Right kidney (tissue), 1 donor: Measurements from ENCODE around the gene ZNF628.

Source experiments
- DNase-seq: peaks from one replicate; pipeline ENCODE4 v3.0.0-alpha.2; 2016

Gene ZNF628

GRCh38 chr19:55483706-55484592 lies 7.5 kb downstream of the ZNF628 start:
- no peak for DNase-seq

DNA sequence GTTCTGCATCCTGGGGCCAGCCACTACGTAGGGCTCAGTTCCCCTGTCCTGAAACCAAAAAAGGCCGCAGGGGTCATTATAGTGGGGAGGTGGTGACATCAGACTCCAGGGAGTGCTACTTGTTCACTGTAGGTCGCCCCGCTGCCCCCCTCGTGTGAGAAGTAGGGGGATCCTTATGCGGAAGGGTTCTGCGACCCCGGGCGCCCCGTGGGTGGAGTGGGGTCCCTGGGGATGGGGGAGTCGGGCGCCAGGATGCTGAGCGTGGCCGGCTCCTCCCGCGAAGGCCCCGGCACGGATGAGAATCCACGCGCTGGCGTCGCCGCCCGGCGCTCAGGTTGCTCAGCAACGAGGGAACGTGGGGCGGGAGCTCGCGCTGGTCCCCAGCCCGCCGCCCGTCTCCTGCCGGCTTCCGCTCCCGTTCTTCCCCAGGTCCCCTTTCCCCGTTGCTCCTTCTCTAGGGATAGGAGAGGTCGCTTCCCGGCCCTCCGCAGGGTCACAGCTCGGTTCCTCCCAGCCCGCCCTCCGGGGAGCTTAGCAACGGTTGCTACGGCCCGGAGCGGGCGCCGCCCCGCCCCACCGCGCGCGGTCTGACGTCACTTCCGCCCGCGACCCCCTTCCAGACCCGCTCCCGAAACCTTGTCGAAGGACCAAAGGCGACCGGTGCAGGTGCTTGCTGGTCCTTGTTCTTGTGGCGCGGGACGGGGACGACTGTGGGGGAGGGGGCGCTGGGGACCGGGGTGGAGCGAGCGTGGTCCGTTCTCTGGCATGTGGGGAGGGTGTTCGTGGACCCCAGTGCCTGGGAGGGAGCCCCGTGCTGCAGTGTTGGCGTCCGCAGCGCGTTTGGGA lies 8.4 kb downstream of the ZNF628 start, which contains the start of gene NAT14:
Gene NAT14, plus strand, starts transcription at position 596 of the 846 bp plus-strand sequence. CDS start 521 bp downstream, outside the sequence.
- DNase-seq = peak; percentile 89

DNA sequence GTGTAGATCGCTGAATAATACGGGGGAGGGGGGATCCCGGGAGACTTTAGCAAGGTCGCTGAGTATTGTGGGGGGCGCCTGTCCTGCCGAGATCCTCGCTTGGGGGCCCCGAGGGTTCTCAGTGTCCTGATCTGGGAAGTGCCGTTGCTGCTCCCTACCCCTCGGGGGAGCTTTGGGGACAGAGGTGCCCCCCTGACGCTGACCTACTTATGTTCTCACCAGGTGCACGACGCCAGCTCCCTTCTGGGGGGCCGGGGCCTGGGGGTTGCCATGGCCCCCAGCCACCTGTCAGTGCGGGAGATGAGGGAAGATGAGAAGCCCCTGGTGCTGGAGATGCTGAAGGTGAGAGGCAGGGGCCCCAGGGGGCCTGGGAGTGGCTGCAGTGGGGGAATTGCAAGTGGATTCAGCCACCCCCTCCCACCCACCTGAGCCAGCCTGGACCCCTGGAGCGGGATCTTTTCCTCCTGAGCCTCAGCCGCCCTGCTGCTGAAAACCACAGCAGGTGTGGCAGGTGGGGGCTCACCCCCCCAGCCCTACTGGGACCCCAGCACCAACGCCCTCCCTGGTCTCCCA lies 9.1 kb downstream of the ZNF628 start:
- DNase-seq = peak; percentile 64

- DNase-seq = peak; percentile 57
These were observed 9.9 kb downstream of the ZNF628 start for GRCh38 chr19:55486043-55486970.

GRCh38 chr19:55486971-55487923 lies 10.8 kb downstream of the ZNF628 start:
- peak; percentile 61 for DNase-seq

DNA sequence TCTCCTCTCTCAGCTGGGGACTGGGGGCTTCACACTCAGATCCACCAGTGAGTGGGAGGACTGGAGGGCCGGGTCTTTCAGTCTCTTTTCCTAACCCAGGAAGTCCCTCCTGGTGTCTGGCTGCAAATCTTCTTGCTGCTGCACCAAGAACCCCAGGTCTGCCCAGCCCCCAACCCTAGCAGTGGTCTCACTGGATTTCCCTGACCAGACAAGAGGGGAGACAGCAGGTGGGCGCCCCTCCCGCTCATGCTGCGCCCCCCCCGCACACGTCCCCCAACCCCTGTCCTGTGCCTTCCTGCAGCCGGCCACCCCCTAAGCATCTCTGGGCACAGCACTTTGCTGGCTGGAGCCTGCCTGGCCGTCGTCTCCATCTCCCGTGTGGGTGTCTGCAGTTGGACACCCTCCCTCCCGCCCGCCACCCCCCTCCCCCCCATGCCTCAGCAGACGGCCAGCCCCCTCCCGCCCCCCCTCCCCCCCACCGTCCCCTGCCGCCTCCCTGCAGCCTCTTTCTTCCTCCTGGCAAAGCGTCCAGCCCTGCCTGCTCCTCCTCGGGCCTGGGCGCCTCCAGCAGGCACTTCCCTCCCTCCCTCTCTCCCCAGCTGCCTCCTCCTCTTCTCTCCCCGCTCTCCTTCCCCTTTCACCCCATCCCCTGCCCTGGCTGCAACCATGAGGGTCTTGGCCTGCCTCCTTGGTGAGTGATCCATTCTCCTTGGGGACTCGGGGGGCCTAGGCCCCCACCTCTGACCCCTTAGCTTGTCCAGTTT lies 11.7 kb downstream of the ZNF628 start, which contains the start of gene SSC5D:
Gene SSC5D, plus strand, starts transcription at position 513 of the 764 bp plus-strand sequence. Its CDS starts 154 bp downstream, at position 667.
- DNase-seq = peak; percentile 30

DNA sequence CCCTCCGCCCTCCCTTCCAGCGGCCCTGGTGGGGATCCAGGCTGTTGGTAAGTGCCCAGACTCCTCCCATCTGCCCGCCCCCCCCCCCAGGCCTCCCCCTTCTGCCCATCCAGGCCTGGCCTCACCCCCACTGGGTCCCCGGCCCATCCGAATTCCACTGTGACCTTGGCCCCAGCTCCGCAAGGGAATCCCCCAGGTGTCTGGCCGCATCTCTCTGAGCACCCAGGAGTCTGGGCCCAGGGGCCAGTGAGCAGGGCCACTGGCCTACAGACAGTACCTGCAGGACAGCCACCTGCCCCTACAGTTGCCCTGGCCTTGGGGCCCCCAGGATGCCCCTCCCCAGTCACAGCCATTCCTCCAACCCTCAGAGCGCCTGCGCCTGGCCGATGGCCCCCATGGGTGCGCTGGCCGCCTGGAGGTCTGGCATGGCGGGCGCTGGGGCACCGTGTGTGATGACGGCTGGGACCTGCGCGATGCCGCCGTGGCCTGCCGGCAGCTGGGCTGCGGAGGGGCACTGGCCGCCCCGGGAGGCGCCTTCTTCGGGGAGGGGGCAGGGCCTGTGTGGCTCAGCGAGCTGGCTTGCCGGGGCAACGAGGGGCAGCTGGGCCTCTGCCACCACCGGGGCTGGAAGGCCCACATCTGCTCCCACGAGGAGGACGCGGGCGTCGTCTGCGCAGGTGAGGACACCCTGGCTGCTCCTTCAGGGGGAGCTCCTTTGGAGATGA lies 12.7 kb downstream of the ZNF628 start:
- DNase-seq = peak; percentile 33

DNA sequence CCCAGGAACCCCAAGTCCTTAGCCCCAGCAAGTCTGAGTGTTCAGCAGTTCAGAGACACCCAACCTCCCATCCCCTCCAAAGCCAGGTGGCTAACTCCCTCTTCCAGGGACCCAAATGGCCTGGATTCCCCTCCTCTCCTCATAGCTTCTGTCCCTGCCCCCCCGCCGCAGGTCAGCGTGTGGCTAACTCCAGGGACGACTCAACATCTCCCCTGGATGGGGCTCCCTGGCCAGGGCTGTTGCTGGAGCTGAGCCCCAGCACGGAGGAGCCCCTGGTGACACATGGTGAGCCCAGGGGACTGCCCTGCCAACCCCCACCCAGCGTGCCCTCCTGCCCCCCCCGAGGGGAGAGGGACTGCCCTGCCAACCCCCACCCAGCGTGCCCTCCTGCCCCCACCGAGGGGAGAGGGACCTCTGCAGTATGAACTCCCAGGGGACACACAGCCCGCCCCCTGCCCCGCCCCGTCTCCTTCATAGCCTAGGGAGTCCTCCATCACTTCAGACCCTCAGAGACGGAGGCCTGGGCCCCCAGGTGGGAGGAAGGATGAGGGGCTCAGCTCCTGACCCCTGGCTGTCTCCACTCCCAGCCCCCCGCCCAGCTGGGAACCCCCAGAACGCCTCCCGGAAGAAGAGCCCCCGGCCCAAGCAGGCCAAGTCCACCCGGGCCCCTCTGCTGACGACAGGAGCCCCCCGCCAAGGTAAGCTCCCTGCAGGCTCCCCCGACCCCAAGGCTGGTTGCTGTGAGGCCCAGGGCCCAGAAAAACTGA lies 13.5 kb downstream of the ZNF628 start:
- DNase-seq = no peak

DNA sequence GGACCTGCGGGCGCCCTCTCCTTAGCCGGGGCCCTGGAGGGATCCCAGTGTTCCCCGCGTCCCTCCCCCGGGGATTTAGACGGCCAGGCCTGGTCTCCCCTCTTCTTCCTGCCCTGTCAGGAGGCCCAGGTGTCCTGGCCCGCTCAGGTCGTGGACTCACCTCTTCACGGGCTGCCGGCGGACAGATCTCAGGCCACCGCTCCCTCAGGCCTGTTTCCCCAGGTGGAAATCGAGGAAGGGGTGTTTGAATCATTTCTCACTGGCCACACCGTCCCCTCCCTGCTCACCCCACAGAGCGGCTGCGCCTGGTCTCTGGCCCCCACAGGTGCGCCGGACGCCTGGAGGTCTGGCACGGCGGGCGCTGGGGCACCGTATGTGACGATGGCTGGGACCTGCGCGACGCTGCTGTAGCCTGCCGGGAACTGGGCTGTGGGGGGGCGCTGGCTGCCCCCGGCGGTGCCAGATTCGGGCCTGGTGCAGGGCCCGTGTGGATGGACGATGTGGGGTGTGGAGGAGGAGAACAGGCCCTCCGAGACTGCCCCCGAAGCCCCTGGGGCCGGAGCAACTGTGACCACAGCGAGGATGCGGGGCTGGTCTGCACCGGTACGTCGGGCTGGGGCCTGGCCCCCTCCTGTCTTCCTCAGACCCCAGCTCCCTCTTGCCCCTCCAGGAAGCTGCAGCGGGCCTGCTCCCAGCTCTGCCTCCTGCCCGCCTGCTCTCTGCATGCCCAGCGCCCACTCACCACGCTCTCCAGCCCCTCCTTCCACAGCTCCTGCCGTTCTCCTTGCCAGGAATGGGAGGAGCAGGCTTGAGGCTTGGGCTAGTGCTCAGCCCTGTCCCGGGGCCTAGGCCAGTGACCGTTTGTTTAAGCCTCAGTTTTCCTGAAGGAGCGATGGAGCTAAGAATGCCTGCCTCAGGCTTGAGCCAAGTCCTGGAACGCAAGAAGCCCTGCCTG lies 14.3 kb downstream of the ZNF628 start:
- peak; percentile 27 for DNase-seq

- DNase-seq = no peak
These were observed 15.3 kb downstream of the ZNF628 start for GRCh38 chr19:55491546-55492360.

DNA sequence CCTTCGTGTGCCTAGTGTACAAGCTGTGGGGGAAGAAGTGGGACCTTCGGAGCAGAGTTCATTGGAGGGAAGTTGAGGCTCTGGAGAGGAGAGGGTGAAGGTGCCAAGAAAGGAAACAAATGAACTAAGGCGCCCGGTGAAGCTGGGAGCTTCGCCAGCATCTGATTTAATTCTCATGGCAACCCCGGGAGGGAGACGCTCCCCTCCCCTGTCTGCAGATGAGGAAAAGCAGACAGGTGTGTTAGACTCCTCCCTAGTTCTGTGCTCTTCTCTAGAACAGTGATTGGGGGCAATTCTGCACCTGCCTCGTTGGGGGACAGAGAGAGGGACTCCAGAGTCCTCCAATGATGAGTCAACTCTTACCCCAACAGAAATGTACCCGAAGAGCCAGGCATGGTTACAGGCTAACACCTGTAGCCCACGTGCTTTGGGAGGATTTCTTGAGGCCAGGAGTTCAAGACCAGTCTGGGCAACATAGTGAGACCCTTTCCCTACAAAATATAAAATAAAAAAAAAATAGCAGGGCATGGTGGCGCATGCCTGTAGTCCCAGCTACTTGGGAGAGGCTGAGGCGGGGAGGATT lies 16.0 kb downstream of the ZNF628 start:
- no peak for DNase-seq

GRCh38 chr19:55493052-55493644 lies 16.7 kb downstream of the ZNF628 start:
- DNase-seq = peak; percentile 36

- no peak for DNase-seq
These were observed 17.3 kb downstream of the ZNF628 start for GRCh38 chr19:55493645-55494171.

DNA sequence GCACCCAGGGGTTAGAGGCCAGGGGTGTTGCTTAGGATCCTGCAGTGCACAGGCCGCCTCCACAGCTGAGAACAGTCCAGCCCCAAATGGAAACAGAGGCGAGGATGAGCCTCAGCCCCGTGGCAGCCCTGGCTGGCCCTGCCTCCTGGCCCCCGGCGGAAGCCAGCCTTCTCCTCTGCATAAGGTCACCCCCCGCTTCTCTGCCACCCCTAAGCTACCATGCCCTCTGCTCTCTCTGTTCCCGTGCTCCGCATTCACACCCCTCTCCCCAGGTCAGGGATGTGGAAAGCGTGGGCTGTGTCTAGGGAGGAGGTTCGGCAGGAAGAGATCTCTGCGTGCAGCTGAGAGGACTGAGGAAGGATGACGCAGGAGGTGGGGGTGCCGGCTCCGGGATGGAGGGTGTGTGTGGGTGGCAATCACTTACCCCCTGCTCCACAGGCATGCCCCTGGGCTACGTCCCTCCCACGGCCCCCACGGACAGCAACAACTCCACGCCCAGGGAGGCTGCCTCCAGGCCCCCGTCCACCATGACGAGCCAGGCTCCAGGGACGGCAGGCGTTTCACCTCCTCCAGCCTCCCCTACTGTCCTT lies 17.9 kb downstream of the ZNF628 start:
- peak; percentile 61 for DNase-seq
